Retinal pigment epithelial cell (primary cell): Measurements from ENCODE around the gene KDM8.
A peak's percentile ranks its signal among the peaks of the same experiment; 100 is the strongest.

Experiments
- DNase-seq: peaks from one replicate; pipeline ENCODE4 v3.0.0-alpha.2; 2010; ENCODE audit warnings: low read depth
- H3K4me3 ChIP-seq: 2 replicates; pipeline ENCODE4 v1.5.1; 2011; ENCODE audit warnings: mild to moderate bottlenecking, low read length, control low read depth, moderate library complexity
- CTCF ChIP-seq: conservative IDR thresholded peaks from 2 replicates; pipeline ENCODE4 v1.5.1; 2011; ENCODE audit warnings: low read depth, low read length, control low read depth, inconsistent platforms

The KDM8 gene

GRCh38 chr16:27169511-27170071 is 33.7 kb upstream of the KDM8 start:
- H3K4me3 ChIP-seq: no peak overlapping the region
- TF ChIP-seq CTCF: peak; percentile 24
- DNase-seq: no peak

- no peak overlapping the region for H3K4me3 ChIP-seq
- no peak for TF ChIP-seq CTCF
- DNase-seq: no peak
Measured at GRCh38 chr16:27171584-27171983, 31.7 kb upstream of the KDM8 start.

- no peak for TF ChIP-seq CTCF
- no peak for DNase-seq
- H3K4me3 ChIP-seq: no peak overlapping the region
Measured at GRCh38 chr16:27174007-27174406, 29.3 kb upstream of the KDM8 start.

GRCh38 chr16:27174798-27175197 is 28.5 kb upstream of the KDM8 start:
- no peak for DNase-seq

GRCh38 chr16:27175888-27176287 is 27.4 kb upstream of the KDM8 start:
- no peak overlapping the region for H3K4me3 ChIP-seq
- DNase-seq: no peak

More at GRCh38 chr16:27174798-27175197, 28.5 kb upstream of the KDM8 start:
- TF ChIP-seq CTCF: no peak
- no peak overlapping the region for H3K4me3 ChIP-seq

GRCh38 chr16:27177031-27177774 is 26.1 kb upstream of the KDM8 start:
- H3K4me3 ChIP-seq: no peak overlapping the region
- DNase-seq: no peak
- no peak for TF ChIP-seq CTCF

More at GRCh38 chr16:27175888-27176287, 27.4 kb upstream of the KDM8 start:
- no peak for TF ChIP-seq CTCF

- no peak for DNase-seq
- H3K4me3 ChIP-seq: no peak overlapping the region
- TF ChIP-seq CTCF: peak; percentile 95
Measured at GRCh38 chr16:27179500-27180072, 23.7 kb upstream of the KDM8 start.
